H1 (cell line): ENCODE data around the gene SLC66A2. TPM values are rescaled to one million over a fixed set of nuclear protein-coding genes. Genes with fewer than 3 reads are reported as not detected.

Source experiments
- CTCF ChIA-PET: fragments of 300-600 bp; sonication (Branson Sonifier 250); formaldehyde crosslinking; loops from one replicate; lab custom pipeline; 2021; ENCODE audit not compliant: partially characterized antibody; lab: Charles Lee
- POLR2A ChIA-PET: fragments of 300-600 bp; sonication (Branson Sonifier 250); formaldehyde crosslinking; loops from one replicate; lab custom pipeline; 2021; ENCODE audit warnings: inconsistent platforms; ENCODE audit not compliant: partially characterized antibody; lab: Charles Lee
- DNase-seq, 2 experiments: peaks; one replicate each; pipeline versions ENCODE4 v3.0.0 to v3.0.0-alpha.2; 2010 to 2022; ENCODE audit warnings: low spot score in 2 of 2, low read depth in 1 of 2, mixed read lengths in 1 of 2
- FAIRE-seq: peaks from 2 replicates; lab custom pipeline; 2011; peaks lifted over from hg19 to GRCh38; lab: Jason Lieb, UNC
- H2AFZ ChIP-seq: 2 replicates; pipeline ENCODE4 v1.8.1; 2012; ENCODE audit warnings: low read length, inconsistent platforms
- H2AK5ac ChIP-seq: 2 replicates; pipeline ENCODE4 v1.6.1; 2013; ENCODE audit warnings: low read depth, low read length
- H2BK120ac ChIP-seq: replicated peaks from 2 replicates; pipeline ENCODE3; 2013; ENCODE audit warnings: low read depth, low read length, inconsistent platforms
- H2BK12ac ChIP-seq: 2 replicates; pipeline ENCODE4 v1.6.1; 2013; ENCODE audit warnings: low read depth, low read length
- H2BK15ac ChIP-seq: 2 replicates; pipeline ENCODE4 v1.6.1; 2013; ENCODE audit warnings: low read length
- H2BK20ac ChIP-seq: 2 replicates; pipeline ENCODE4 v1.6.1; 2013; ENCODE audit warnings: low read length
- H2BK5ac ChIP-seq: 2 replicates; pipeline ENCODE4 v1.6.1; 2013; ENCODE audit warnings: low read depth, low read length
- H3K14ac ChIP-seq: 2 replicates; pipeline ENCODE4 v1.6.1; 2013; ENCODE audit warnings: inconsistent platforms; ENCODE audit not compliant: insufficient read length
- H3K18ac ChIP-seq: 2 replicates; pipeline ENCODE4 v1.6.1; 2013; ENCODE audit warnings: low read length; ENCODE audit errors: extremely low read depth
- H3K23ac ChIP-seq: 2 replicates; pipeline ENCODE4 v1.6.1; 2013; ENCODE audit warnings: inconsistent platforms; ENCODE audit not compliant: insufficient read length
- H3K23me2 ChIP-seq: 2 replicates; pipeline ENCODE4 v1.6.1; 2013; ENCODE audit warnings: low read depth, low read length
- H3K27ac ChIP-seq: 2 replicates; pipeline ENCODE4 v1.6.1; 2011; ENCODE audit warnings: low read depth, low read length, inconsistent platforms
- H3K27me3 ChIP-seq, 4 experiments: replicated peaks in 1 of 4; 1 replicate in 1 of 4; 2 replicates in 3 of 4; pipeline versions ENCODE4 v1.6.1 to v1.8.1; 2011 to 2013; ENCODE audit warnings: low read length in 3 of 4, mild to moderate bottlenecking in 3 of 4, inconsistent platforms in 2 of 4, mixed read lengths in 2 of 4, moderate library complexity in 1 of 4; ENCODE audit not compliant: control insufficient read depth in 3 of 4, insufficient read depth in 3 of 4; ENCODE audit errors: extremely low read depth in 1 of 4
- H3K36me3 ChIP-seq, 4 experiments: 2 replicates each; pipeline versions ENCODE4 v1.6.1 to v1.8.1; 2011 to 2013; ENCODE audit warnings: mild to moderate bottlenecking in 4 of 4, low read length in 3 of 4, moderate library complexity in 2 of 4, control low read depth in 1 of 4, inconsistent platforms in 1 of 4; ENCODE audit not compliant: insufficient read depth in 4 of 4, control insufficient read depth in 2 of 4
- H3K4ac ChIP-seq: replicated peaks from 2 replicates; pipeline ENCODE3; 2013; ENCODE audit warnings: low read length, low read depth, mixed read lengths, inconsistent platforms; ENCODE audit not compliant: insufficient read length
- H3K4me1 ChIP-seq, 4 experiments: replicated peaks in 1 of 4; 1 replicate in 1 of 4; 2 replicates in 3 of 4; pipeline versions ENCODE4 v1.6.1 to v1.8.1; 2011 to 2013; ENCODE audit warnings: low read length in 3 of 4, inconsistent platforms in 2 of 4, mixed read lengths in 1 of 4; ENCODE audit not compliant: insufficient read depth in 4 of 4, control insufficient read depth in 3 of 4
- H3K4me2 ChIP-seq, 2 experiments: 2 replicates each; pipeline versions ENCODE4 v1.6.1 to v1.8.1; 2011 to 2013; ENCODE audit warnings: low read depth in 2 of 2, low read length in 2 of 2, control low read depth in 1 of 2, inconsistent platforms in 1 of 2, mild to moderate bottlenecking in 1 of 2; ENCODE audit not compliant: insufficient read depth in 1 of 2
- H3K4me3 ChIP-seq, 4 experiments: fragments of 200-600, 300-600 bp in 1 of 4; sonication (generic), shearing (Covaris generic), sonication (Bioruptor Twin) in 1 of 4; 2 replicates each; pipeline versions ENCODE4 v1.5.1 to v1.8.1; 2011 to 2016; ENCODE audit warnings: low read length in 4 of 4, low read depth in 3 of 4, control low read depth in 2 of 4, inconsistent platforms in 2 of 4, mild to moderate bottlenecking in 2 of 4, mixed read lengths in 1 of 4, moderate library complexity in 1 of 4; ENCODE audit not compliant: insufficient read depth in 2 of 4; ENCODE audit errors: extremely low read depth in 1 of 4
- H3K56ac ChIP-seq: replicated peaks from 2 replicates; pipeline ENCODE3; 2013; ENCODE audit warnings: low read depth, mild to moderate bottlenecking, mixed read lengths, low read length, inconsistent platforms; ENCODE audit not compliant: insufficient read length
- H3K79me1 ChIP-seq: 2 replicates; pipeline ENCODE4 v1.6.1; 2013; ENCODE audit warnings: low read depth, low read length, control low read depth
- H3K79me2 ChIP-seq, 2 experiments: 2 replicates each; pipeline versions ENCODE4 v1.6.1 to v1.8.1; 2012 to 2013; ENCODE audit warnings: low read length in 2 of 2, mild to moderate bottlenecking in 2 of 2, inconsistent platforms in 1 of 2; ENCODE audit not compliant: insufficient read depth in 2 of 2, control insufficient read depth in 1 of 2
- H3K9ac ChIP-seq, 4 experiments: replicated peaks in 1 of 4; 1 replicate in 1 of 4; 2 replicates in 3 of 4; pipeline versions ENCODE4 v1.6.1 to v1.8.1; 2011 to 2013; ENCODE audit warnings: low read depth in 3 of 4, low read length in 3 of 4, control low read depth in 2 of 4, mild to moderate bottlenecking in 2 of 4, moderate library complexity in 2 of 4, inconsistent platforms in 1 of 4; ENCODE audit errors: extremely low read depth in 1 of 4
- H3K9me3 ChIP-seq, 2 experiments: 2 replicates each; pipeline versions ENCODE4 v1.6.1 to v1.8.1; 2012 to 2013; ENCODE audit warnings: mild to moderate bottlenecking in 2 of 2, moderate library complexity in 2 of 2, control low read depth in 1 of 2, inconsistent platforms in 1 of 2, low read depth in 1 of 2, low read length in 1 of 2, mixed read lengths in 1 of 2; ENCODE audit not compliant: insufficient read depth in 2 of 2
- H4K20me1 ChIP-seq, 2 experiments: replicated peaks in 1 of 2; 2 replicates each; pipeline versions ENCODE3 to v1.8.1; 2011 to 2013; ENCODE audit warnings: inconsistent platforms in 2 of 2, low read length in 2 of 2, mild to moderate bottlenecking in 1 of 2; ENCODE audit not compliant: insufficient read depth in 2 of 2, control insufficient read depth in 1 of 2
- H4K5ac ChIP-seq: 2 replicates; pipeline ENCODE4 v1.6.1; 2013; ENCODE audit warnings: low read length, low read depth, mixed read lengths, inconsistent platforms; ENCODE audit not compliant: insufficient read length
- H4K8ac ChIP-seq: 2 replicates; pipeline ENCODE4 v1.8.0; 2013; ENCODE audit warnings: mild to moderate bottlenecking, moderate library complexity, low read length, inconsistent platforms; ENCODE audit not compliant: insufficient read depth; ENCODE audit errors: extremely low read depth
- H4K91ac ChIP-seq: replicated peaks from 2 replicates; pipeline ENCODE3; 2013; ENCODE audit warnings: low read length, mixed read lengths, inconsistent platforms; ENCODE audit not compliant: insufficient read length
- BRCA1 ChIP-seq: IDR thresholded peaks from 2 replicates; pipeline ENCODE4 v1.6.1; 2012; ENCODE audit warnings: low read depth, low read length, improper control_type of control experiment
- CBX8 ChIP-seq: fragments of 300-800, 300-1000 bp; sonication (generic); IDR thresholded peaks from 2 replicates; pipeline ENCODE4 v1.7.1; 2016; ENCODE audit warnings: low read depth, low read length, borderline replicate concordance
- CHD2 ChIP-seq: IDR thresholded peaks from 2 replicates; pipeline ENCODE4 v1.6.1; 2012; ENCODE audit warnings: low read length, improper control_type of control experiment
- CTBP2 ChIP-seq: IDR thresholded peaks from 2 replicates; pipeline ENCODE4 v1.7.0; 2011; ENCODE audit warnings: borderline replicate concordance, mild to moderate bottlenecking, moderate library complexity, mixed read lengths, low read length; ENCODE audit not compliant: insufficient read depth, insufficient read length
- JUN ChIP-seq: IDR thresholded peaks from 2 replicates; pipeline ENCODE4 v1.6.1; 2011; ENCODE audit warnings: low read depth, mild to moderate bottlenecking, improper control_type of control experiment, low read length
- NRF1 ChIP-seq: IDR thresholded peaks from 2 replicates; pipeline ENCODE4 v1.6.1; 2011; ENCODE audit warnings: mild to moderate bottlenecking, low read depth, low read length, improper control_type of control experiment
- SP4 ChIP-seq: IDR thresholded peaks from 2 replicates; pipeline ENCODE4 v1.6.1; 2012; ENCODE audit warnings: low read length, inconsistent platforms
- SUZ12 ChIP-seq: fragments of 200-600 bp; sonication (generic); IDR thresholded peaks from 2 replicates; pipeline ENCODE4 v1.6.1; 2012; ENCODE audit warnings: mild to moderate bottlenecking, inconsistent platforms, low read length, moderate library complexity, mixed read lengths
- YY1 ChIP-seq: IDR thresholded peaks from 2 replicates; pipeline ENCODE4 v1.6.1; 2011; ENCODE audit warnings: low read depth, mild to moderate bottlenecking, low read length
- WGBS, 2 experiments: shearing (Covaris generic) in 1 of 2; methylation state at CpG; one replicate each; pipeline versions ENCODE4 v1.1.6 to v1.1.7; 2013 to 2015; ENCODE audit warnings: low lambda C conversion rate in 2 of 2, mixed read lengths in 2 of 2, inconsistent platforms in 1 of 2, low coverage in 1 of 2, missing lambda C conversion rate in 1 of 2; ENCODE audit not compliant: insufficient replicate concordance in 2 of 2, insufficient coverage in 1 of 2, insufficient read length in 1 of 2; ENCODE audit errors: extremely low coverage in 1 of 2, missing lambda C conversion rate in 1 of 2; 5-methylcytosine and 5-hydroxymethylcytosine counted together
- polyA plus RNA-seq, 7 experiments: library from polyadenylated mRNA; depleted of rRNA in 3 of 7; stranded (reverse) in 5 of 7; unstranded in 2 of 7; fragments of >200 nt in 5 of 7; fragments of 200-250 nt in 2 of 7; gene quantifications; 1 replicate in 5 of 7; 2 replicates in 1 of 7; 4 replicates in 1 of 7; pipeline versions ENCODE4 v1.2.1 to v1.2.3, GENCODE V29; 2011 to 2013; ENCODE audit warnings: missing spikeins in 2 of 7, mixed read lengths in 2 of 7
- total RNA-seq: library from RNA; stranded (reverse); fragmentation: NEBNext Ultra II Directional; extraction: Animal tissue kit (Norgen Biotek cat#: 25700); gene quantifications from 2 replicates; pipeline ENCODE4 v1.2.1, GENCODE V29; 2021

The SLC66A2 gene
- total and polyA plus RNA-seq, 2 of the 8 experiments (the other 6 are each of a cell fraction or from before 2014, with no cell fraction given), result 15.0 to 18.9 TPM

- H3K14ac ChIP-seq, result no peak overlapping the region
Observed at GRCh38 chr18:79918615-79919011, 32.8 kb downstream of the SLC66A2 start.

More at GRCh38 chr18:79918615-79919011, 32.8 kb downstream of the SLC66A2 start:
- Histone ChIP-seq H3K79me2 (no peaks in the 10 kb centered on the region), H3K27ac (no peak overlapping the region), H2BK12ac (no peak overlapping the region), H3K4me1 (peaks cover 0 to 8% (median 2%) of the 10 kb centered on the region in 4 experiments; a peak in 3 of 7 replicates), H3K27me3 (no peaks in the 10 kb centered on the region), H3K4ac (no peak overlapping the region), H3K56ac (no peak overlapping the region), H3K23ac (no peak overlapping the region), H3K23me2 (peaks cover 3% of the 10 kb centered on the region; the same call in 1 of the 2 replicates), H2AFZ (no peak overlapping the region), H3K9me3 (no peaks in the 10 kb centered on the region), H2BK20ac (no peak overlapping the region), H4K5ac (no peak overlapping the region), H3K18ac (no peak overlapping the region), H3K4me3 (no peak overlapping the region), H4K91ac (no peak overlapping the region), H2BK15ac (no peak overlapping the region), H4K20me1 (no peaks in the 10 kb centered on the region), H4K8ac (no peak overlapping the region; the same call in 1 of the 2 replicates), H3K4me2 (no peak overlapping the region), H3K9ac (no peak overlapping the region), H3K79me1 (no peaks in the 10 kb centered on the region), H2BK5ac (no peak overlapping the region), H2BK120ac (no peak overlapping the region), H3K36me3 (no peaks in the 10 kb centered on the region), H2AK5ac (no peak overlapping the region)
- ChIA-PET CTCF (no interaction called here), POLR2A (no interaction called here)
- no peak for FAIRE-seq
- 97% methylated on average over 11 of the region's 20 CpGs; no CpG with 5 or more reads in 1 of the 2 experiments for WGBS, 2 experiments
- TF ChIP-seq YY1 (no peak), CHD2 (no peak), CTBP2 (no peak), SP4 (no peak), BRCA1 (no peak), CBX8 (no peak), NRF1 (no peak), SUZ12 (no peak), JUN (no peak)
- no peak for DNase-seq
